K562 (cell line): ENCODE results near the gene TBP. TPM values are rescaled to one million over a fixed set of nuclear protein-coding genes. Genes with fewer than 3 reads are reported as not detected.

ENCODE experiments used
- NR4A1 ChIP-seq, 2 experiments: fragments of 250-450 bp in 1 of 2; fragments of 450-650 bp in 1 of 2; sonication (Bioruptor Pico) in 1 of 2; IDR thresholded peaks; 2 replicates each; pipeline versions ENCODE4 v1.4.0 to v1.6.1; 2016 to 2020; ENCODE audit warnings: mild to moderate bottlenecking in 2 of 2, missing compliant biosample characterization in 1 of 2, missing genetic modification characterization in 1 of 2, moderate library complexity in 1 of 2
- SMARCE1 ChIP-seq: fragments of 450-650 bp; IDR thresholded peaks from 2 replicates; pipeline ENCODE4 v1.7.1; 2016; ENCODE audit warnings: mild to moderate bottlenecking
- SRF ChIP-seq, 2 experiments: fragments of 250-450, 450-650 bp in 1 of 2; sonication (Bioruptor Pico) in 1 of 2; sonication (generic) in 1 of 2; formaldehyde crosslinking; IDR thresholded peaks; 2 replicates each; pipeline versions ENCODE4 v1.5.0 to v1.5.1; 2020 to 2022; ENCODE audit warnings: mild to moderate bottlenecking in 1 of 2, missing genetic modification reagents in 1 of 2
- polyA plus RNA-seq, 8 experiments: library from polyadenylated mRNA; depleted of rRNA in 4 of 8; stranded (reverse) in 5 of 8; unstranded in 3 of 8; fragments of >200 nt; fragmentation: Nextera tagmentation in 2 of 8; fragmentation: Illumina TruSeq in 1 of 8; extraction: Ambion mirVana in 2 of 8; extraction: Trizol in 1 of 8; gene quantifications; 2 replicates each; pipeline versions ENCODE4 v1.2.1 to v1.2.3, GENCODE V29; 2011 to 2014; ENCODE audit warnings: inconsistent platforms in 1 of 8, missing spikeins in 1 of 8
- total RNA-seq, 7 experiments: library from RNA; depleted of rRNA in 6 of 7; stranded (reverse); fragments of >200 nt in 6 of 7; fragmentation: Illumina TruSeq in 2 of 7; extraction: Trizol in 2 of 7; gene quantifications; 2 replicates each; pipeline versions ENCODE4 v1.2.1 to v1.2.3, GENCODE V29; 2011 to 2021; ENCODE audit warnings: low replicate concordance in 1 of 7
- TF ChIP-seq, protein P1 (sequence below): fragments of 200-800 bp; sonication (Bioruptor generic); IDR thresholded peaks from 2 replicates; pipeline ENCODE4 v1.6.1; 2017; ENCODE audit warnings: missing genetic modification characterization, missing compliant biosample characterization
- TF ChIP-seq, protein P2 (sequence below), 2 experiments: fragments of 150-350 bp in 1 of 2; IDR thresholded peaks; 2 replicates each; pipeline ENCODE4 v1.6.1; 2012 to 2016; ENCODE audit warnings: low read depth in 2 of 2, low read length in 2 of 2, mild to moderate bottlenecking in 1 of 2, moderate library complexity in 1 of 2
- TF ChIP-seq, protein P3 (sequence below): sonication (generic); formaldehyde crosslinking; IDR thresholded peaks from 2 replicates; pipeline ENCODE4 v1.8.1; 2023; ENCODE audit warnings: mild to moderate bottlenecking, missing genetic modification reagents
- TF ChIP-seq, protein P4 (sequence below): fragments of 450-650 bp; IDR thresholded peaks from 2 replicates; pipeline ENCODE4 v1.7.0; 2016; ENCODE audit warnings: borderline replicate concordance
- TF ChIP-seq, protein P5 (sequence below), 2 experiments: fragments of 450-650 bp; IDR thresholded peaks; 2 replicates each; pipeline ENCODE4 v1.6.1; 2018; ENCODE audit warnings: mild to moderate bottlenecking in 2 of 2, low read depth in 1 of 2; ENCODE audit not compliant: partially characterized antibody in 2 of 2
- TF ChIP-seq, protein P6 (sequence below): sonication (generic); formaldehyde crosslinking; IDR thresholded peaks from 2 replicates; pipeline ENCODE4 v1.8.1; 2023; ENCODE audit warnings: mild to moderate bottlenecking, missing genetic modification reagents

Gene TBP
- total and polyA plus RNA-seq, 9 of the 15 experiments (the other 6 are each of a cell fraction or from before 2014, with no cell fraction given), result 28.5 to 86.1 (median 39.5) TPM

DNA sequence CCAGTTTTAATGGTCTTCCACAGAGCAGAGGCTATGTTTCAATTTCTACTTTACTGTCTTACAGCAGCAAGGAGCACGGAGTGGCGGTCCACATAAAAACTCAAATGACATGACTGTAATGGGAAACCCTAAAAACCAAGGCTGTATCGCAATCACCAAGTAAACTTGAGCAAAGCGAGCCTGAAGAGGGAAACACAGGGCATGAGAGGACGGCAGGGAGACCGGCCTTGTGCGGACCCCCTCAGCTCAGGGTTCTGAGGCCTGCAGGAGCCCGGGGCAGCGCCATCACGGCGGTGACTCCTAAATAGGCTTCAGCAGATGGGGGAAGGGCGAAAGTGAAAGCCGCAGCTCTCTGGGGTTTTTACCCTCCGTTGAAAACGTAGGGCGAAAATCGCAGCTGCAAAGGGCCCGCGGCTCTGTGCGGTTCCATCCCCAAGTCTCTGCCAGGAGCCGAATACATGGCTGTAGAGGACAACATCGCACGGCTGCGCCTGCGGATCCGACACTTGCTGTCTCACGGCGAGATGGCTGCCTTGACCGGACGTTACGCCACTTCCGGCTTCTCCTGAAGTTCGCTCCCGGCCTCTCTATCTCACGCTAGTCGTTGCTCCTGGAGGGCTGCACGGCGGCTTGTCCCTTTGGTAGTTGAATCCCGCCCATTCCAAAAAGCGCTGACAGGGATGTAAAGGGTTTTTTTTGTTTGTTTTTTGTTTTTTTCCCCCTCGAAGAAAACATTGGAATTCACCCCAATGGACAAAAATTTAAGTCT, 1.2 kb upstream of the TBP start, which contains the start of gene PSMB1 (continued):
- TF ChIP-seq, protein P1, sequence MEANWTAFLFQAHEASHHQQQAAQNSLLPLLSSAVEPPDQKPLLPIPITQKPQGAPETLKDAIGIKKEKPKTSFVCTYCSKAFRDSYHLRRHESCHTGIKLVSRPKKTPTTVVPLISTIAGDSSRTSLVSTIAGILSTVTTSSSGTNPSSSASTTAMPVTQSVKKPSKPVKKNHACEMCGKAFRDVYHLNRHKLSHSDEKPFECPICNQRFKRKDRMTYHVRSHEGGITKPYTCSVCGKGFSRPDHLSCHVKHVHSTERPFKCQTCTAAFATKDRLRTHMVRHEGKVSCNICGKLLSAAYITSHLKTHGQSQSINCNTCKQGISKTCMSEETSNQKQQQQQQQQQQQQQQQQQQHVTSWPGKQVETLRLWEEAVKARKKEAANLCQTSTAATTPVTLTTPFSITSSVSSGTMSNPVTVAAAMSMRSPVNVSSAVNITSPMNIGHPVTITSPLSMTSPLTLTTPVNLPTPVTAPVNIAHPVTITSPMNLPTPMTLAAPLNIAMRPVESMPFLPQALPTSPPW, result no peak
- peak in 1 of 2 experiments; percentile 63; a peak in 1 of 4 replicates for TF ChIP-seq SRF (CRISPR knock-in tag; IDR thresholded peaks at IDR 0.05)
- TF ChIP-seq, protein P2, sequence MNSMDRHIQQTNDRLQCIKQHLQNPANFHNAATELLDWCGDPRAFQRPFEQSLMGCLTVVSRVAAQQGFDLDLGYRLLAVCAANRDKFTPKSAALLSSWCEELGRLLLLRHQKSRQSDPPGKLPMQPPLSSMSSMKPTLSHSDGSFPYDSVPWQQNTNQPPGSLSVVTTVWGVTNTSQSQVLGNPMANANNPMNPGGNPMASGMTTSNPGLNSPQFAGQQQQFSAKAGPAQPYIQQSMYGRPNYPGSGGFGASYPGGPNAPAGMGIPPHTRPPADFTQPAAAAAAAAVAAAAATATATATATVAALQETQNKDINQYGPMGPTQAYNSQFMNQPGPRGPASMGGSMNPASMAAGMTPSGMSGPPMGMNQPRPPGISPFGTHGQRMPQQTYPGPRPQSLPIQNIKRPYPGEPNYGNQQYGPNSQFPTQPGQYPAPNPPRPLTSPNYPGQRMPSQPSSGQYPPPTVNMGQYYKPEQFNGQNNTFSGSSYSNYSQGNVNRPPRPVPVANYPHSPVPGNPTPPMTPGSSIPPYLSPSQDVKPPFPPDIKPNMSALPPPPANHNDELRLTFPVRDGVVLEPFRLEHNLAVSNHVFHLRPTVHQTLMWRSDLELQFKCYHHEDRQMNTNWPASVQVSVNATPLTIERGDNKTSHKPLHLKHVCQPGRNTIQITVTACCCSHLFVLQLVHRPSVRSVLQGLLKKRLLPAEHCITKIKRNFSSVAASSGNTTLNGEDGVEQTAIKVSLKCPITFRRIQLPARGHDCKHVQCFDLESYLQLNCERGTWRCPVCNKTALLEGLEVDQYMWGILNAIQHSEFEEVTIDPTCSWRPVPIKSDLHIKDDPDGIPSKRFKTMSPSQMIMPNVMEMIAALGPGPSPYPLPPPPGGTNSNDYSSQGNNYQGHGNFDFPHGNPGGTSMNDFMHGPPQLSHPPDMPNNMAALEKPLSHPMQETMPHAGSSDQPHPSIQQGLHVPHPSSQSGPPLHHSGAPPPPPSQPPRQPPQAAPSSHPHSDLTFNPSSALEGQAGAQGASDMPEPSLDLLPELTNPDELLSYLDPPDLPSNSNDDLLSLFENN (IDR thresholded peaks at IDR 0.05; ENCODE audit: low read depth in 2 of 2, low read length in 2 of 2), result 0 out of 4 replicates have a peak, but pooled peaks of 1 of the 2 experiments have one; percentile 44
- TF ChIP-seq, protein P3, sequence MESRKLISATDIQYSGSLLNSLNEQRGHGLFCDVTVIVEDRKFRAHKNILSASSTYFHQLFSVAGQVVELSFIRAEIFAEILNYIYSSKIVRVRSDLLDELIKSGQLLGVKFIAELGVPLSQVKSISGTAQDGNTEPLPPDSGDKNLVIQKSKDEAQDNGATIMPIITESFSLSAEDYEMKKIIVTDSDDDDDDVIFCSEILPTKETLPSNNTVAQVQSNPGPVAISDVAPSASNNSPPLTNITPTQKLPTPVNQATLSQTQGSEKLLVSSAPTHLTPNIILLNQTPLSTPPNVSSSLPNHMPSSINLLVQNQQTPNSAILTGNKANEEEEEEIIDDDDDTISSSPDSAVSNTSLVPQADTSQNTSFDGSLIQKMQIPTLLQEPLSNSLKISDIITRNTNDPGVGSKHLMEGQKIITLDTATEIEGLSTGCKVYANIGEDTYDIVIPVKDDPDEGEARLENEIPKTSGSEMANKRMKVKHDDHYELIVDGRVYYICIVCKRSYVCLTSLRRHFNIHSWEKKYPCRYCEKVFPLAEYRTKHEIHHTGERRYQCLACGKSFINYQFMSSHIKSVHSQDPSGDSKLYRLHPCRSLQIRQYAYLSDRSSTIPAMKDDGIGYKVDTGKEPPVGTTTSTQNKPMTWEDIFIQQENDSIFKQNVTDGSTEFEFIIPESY, result peak; percentile 79; the same call in 1 of the 2 replicates
- TF ChIP-seq NR4A1 (CRISPR knock-in tag; IDR thresholded peaks at IDR 0.05), result 0 out of 2 replicates have a peak, but pooled peaks have one; percentile 71
- no peak for TF ChIP-seq NR4A1 (tag; IDR thresholded peaks at IDR 0.05)
- TF ChIP-seq, protein P4, sequence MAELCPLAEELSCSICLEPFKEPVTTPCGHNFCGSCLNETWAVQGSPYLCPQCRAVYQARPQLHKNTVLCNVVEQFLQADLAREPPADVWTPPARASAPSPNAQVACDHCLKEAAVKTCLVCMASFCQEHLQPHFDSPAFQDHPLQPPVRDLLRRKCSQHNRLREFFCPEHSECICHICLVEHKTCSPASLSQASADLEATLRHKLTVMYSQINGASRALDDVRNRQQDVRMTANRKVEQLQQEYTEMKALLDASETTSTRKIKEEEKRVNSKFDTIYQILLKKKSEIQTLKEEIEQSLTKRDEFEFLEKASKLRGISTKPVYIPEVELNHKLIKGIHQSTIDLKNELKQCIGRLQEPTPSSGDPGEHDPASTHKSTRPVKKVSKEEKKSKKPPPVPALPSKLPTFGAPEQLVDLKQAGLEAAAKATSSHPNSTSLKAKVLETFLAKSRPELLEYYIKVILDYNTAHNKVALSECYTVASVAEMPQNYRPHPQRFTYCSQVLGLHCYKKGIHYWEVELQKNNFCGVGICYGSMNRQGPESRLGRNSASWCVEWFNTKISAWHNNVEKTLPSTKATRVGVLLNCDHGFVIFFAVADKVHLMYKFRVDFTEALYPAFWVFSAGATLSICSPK, result no peak
- TF ChIP-seq, protein P5, sequence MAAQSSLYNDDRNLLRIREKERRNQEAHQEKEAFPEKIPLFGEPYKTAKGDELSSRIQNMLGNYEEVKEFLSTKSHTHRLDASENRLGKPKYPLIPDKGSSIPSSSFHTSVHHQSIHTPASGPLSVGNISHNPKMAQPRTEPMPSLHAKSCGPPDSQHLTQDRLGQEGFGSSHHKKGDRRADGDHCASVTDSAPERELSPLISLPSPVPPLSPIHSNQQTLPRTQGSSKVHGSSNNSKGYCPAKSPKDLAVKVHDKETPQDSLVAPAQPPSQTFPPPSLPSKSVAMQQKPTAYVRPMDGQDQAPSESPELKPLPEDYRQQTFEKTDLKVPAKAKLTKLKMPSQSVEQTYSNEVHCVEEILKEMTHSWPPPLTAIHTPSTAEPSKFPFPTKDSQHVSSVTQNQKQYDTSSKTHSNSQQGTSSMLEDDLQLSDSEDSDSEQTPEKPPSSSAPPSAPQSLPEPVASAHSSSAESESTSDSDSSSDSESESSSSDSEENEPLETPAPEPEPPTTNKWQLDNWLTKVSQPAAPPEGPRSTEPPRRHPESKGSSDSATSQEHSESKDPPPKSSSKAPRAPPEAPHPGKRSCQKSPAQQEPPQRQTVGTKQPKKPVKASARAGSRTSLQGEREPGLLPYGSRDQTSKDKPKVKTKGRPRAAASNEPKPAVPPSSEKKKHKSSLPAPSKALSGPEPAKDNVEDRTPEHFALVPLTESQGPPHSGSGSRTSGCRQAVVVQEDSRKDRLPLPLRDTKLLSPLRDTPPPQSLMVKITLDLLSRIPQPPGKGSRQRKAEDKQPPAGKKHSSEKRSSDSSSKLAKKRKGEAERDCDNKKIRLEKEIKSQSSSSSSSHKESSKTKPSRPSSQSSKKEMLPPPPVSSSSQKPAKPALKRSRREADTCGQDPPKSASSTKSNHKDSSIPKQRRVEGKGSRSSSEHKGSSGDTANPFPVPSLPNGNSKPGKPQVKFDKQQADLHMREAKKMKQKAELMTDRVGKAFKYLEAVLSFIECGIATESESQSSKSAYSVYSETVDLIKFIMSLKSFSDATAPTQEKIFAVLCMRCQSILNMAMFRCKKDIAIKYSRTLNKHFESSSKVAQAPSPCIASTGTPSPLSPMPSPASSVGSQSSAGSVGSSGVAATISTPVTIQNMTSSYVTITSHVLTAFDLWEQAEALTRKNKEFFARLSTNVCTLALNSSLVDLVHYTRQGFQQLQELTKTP (IDR thresholded peaks at IDR 0.05; ENCODE audit: low read depth in 1 of 2, partially characterized antibody in 2 of 2), result peak in 1 of 2 experiments; percentile 72
- TF ChIP-seq, protein P6, sequence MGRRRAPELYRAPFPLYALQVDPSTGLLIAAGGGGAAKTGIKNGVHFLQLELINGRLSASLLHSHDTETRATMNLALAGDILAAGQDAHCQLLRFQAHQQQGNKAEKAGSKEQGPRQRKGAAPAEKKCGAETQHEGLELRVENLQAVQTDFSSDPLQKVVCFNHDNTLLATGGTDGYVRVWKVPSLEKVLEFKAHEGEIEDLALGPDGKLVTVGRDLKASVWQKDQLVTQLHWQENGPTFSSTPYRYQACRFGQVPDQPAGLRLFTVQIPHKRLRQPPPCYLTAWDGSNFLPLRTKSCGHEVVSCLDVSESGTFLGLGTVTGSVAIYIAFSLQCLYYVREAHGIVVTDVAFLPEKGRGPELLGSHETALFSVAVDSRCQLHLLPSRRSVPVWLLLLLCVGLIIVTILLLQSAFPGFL (CRISPR knock-in tag), result peak; percentile 44; the same call in 1 of the 2 replicates
- peak; percentile 50; the same call in 1 of the 2 replicates for TF ChIP-seq SMARCE1
